HG03066 (cell line): ENCODE measurements around the gene NRARP.

Source experiments
- ATAC-seq: cut with Tn5 transposase; IDR thresholded peaks from one replicate; pipeline ENCODE4 v1.9.1; 2021; ENCODE audit warnings: low read depth; ENCODE audit not compliant: unreplicated experiment

Gene NRARP

GRCh38 chr9:137278721-137279711, 23.1 kb downstream of the NRARP start:
- no peak for ATAC-seq

GRCh38 chr9:137278061-137278701, 23.9 kb downstream of the NRARP start:
- no peak for ATAC-seq

GRCh38 chr9:137277329-137278041, 24.6 kb downstream of the NRARP start, which contains the start of gene TOR4A:
TSS of gene TOR4A (plus strand) at chr9:137277726. CDS start at chr9:137278690, 964 bp downstream.
- peak; percentile 81 for ATAC-seq

GRCh38 chr9:137276473-137277328, 25.4 kb downstream of the NRARP start:
- ATAC-seq: no peak

- no peak for ATAC-seq
These were observed 26.2 kb downstream of the NRARP start for GRCh38 chr9:137275588-137276472.

GRCh38 chr9:137275203-137275587, 26.9 kb downstream of the NRARP start:
- ATAC-seq: no peak

- no peak for ATAC-seq
These were observed 28.3 kb downstream of the NRARP start for GRCh38 chr9:137273611-137274320.

- no peak for ATAC-seq
These were observed 29.0 kb downstream of the NRARP start for GRCh38 chr9:137273095-137273490.

- no peak for ATAC-seq
These were observed 29.6 kb downstream of the NRARP start for GRCh38 chr9:137272241-137273094.

GRCh38 chr9:137271696-137272076, 30.4 kb downstream of the NRARP start:
- ATAC-seq: no peak

- ATAC-seq: no peak
These were observed 31.0 kb downstream of the NRARP start for GRCh38 chr9:137270929-137271695.

GRCh38 chr9:137269231-137269772, 32.8 kb downstream of the NRARP start:
- ATAC-seq: no peak

- ATAC-seq: no peak
These were observed 33.4 kb downstream of the NRARP start for GRCh38 chr9:137268538-137269201.

GRCh38 chr9:137267933-137268355, 34.1 kb downstream of the NRARP start:
- no peak for ATAC-seq

- ATAC-seq: no peak
These were observed 35.3 kb downstream of the NRARP start for GRCh38 chr9:137266585-137267453.
